Hematopoietic multipotent progenitor cell (in vitro differentiated cells): ENCODE data around the gene ZNRF1. TPM values are rescaled to one million over a fixed set of nuclear protein-coding genes. Genes with fewer than 3 reads are reported as not detected.

Experiments used
- DNase-seq, 3 donors: peaks; one replicate each; pipeline ENCODE4 v3.0.0-alpha.2; 2011 to 2015; ENCODE audit warnings: low read depth in 2 of 3, low spot score in 2 of 3
- total RNA-seq: library from RNA; depleted of rRNA; stranded (reverse); fragments of >200 nt; gene quantifications from one replicate; pipeline ENCODE4 v1.2.3, GENCODE V29; 2012

Gene ZNRF1
- total RNA-seq, 1 donor: 89.4 TPM

GRCh38 chr16:75131081-75131480, 132.3 kb downstream of the ZNRF1 start:
- no peak for DNase-seq

GRCh38 chr16:75138233-75138632, 139.4 kb downstream of the ZNRF1 start:
- DNase-seq: no peak

- peak in 2 of 3 donors; percentile 58 to 75 for DNase-seq
Measured at GRCh38 chr16:75138636-75139035, 139.8 kb downstream of the ZNRF1 start.

GRCh38 chr16:75139498-75139897, 140.7 kb downstream of the ZNRF1 start:
- no peak for DNase-seq

- DNase-seq: no peak
Measured at GRCh38 chr16:75143941-75144340, 145.1 kb downstream of the ZNRF1 start.

GRCh38 chr16:75147968-75148310, 149.1 kb downstream of the ZNRF1 start:
- DNase-seq: no peak

- DNase-seq: peak; percentile 90 to 96 (median 92)
Measured at GRCh38 chr16:75148311-75149195, 149.7 kb downstream of the ZNRF1 start, which contains the start of gene ZFP1. TSS of gene ZFP1 (plus strand) at chr16:75148524. CDS start at chr16:75152952, 4,428 bp downstream.

GRCh38 chr16:75151798-75152197, 153.0 kb downstream of the ZNRF1 start:
- no peak for DNase-seq

GRCh38 chr16:75152635-75153034, 153.8 kb downstream of the ZNRF1 start:
- DNase-seq: no peak

GRCh38 chr16:75160386-75160785, 161.6 kb downstream of the ZNRF1 start:
- no peak for DNase-seq

Other genes with a start within 250 kb of the ZNRF1 start
- 0.81 TPM for gene FA2H, start 224.2 kb upstream of the ZNRF1 start, total RNA-seq
- 44.2 TPM for gene WDR59, start 13.9 kb upstream of the ZNRF1 start, total RNA-seq
- 1.3 TPM for gene LDHD, start 117.8 kb downstream of the ZNRF1 start, total RNA-seq
- gene ZFP1, start 149.5 kb downstream of the ZNRF1 start, total RNA-seq: 7.0 TPM
- not detected for gene CTRB2, start 208.1 kb downstream of the ZNRF1 start, total RNA-seq
- not detected for gene CTRB1, start 220.0 kb downstream of the ZNRF1 start, total RNA-seq